GM18909 (cell line): ENCODE data around the gene ACSM3.

Experiments
- ATAC-seq: cut with Tn5 transposase; IDR thresholded peaks from one replicate; pipeline ENCODE4 v1.9.1; 2021; ENCODE audit warnings: mild to moderate bottlenecking; ENCODE audit not compliant: unreplicated experiment, poor library complexity

Gene ACSM3

GRCh38 chr16:20844588-20844987, 80.8 kb downstream of the ACSM3 start:
- no peak for ATAC-seq

- ATAC-seq: no peak
These were observed 82.2 kb downstream of the ACSM3 start for GRCh38 chr16:20846030-20846429.

- no peak for ATAC-seq
These were observed 82.7 kb downstream of the ACSM3 start for GRCh38 chr16:20846551-20846950.
